Placental pericyte (primary cell): ENCODE data around the gene TRIM25. TPM values are rescaled to one million over a fixed set of nuclear protein-coding genes. Genes with fewer than 3 reads are reported as not detected.

Experiments
- small RNA-seq: library from RNA; depleted of rRNA; stranded (forward); fragments of <200 nt; gene quantifications from one replicate; pipeline ENCODE3, GENCODE V24; 2012; ENCODE audit warnings: low replicate concordance
- total RNA-seq: library from RNA; depleted of rRNA; stranded (reverse); fragments of >200 nt; gene quantifications from 2 replicates; pipeline ENCODE4 v1.2.3, GENCODE V29; 2012

The TRIM25 gene
- 30.9 and 108 TPM in 2 replicates for total RNA-seq

GRCh38 chr17:56913867-56914580 is at the start of gene TRIM25:
TSS of gene TRIM25 (minus strand) at chr17:56914049. CDS start at chr17:56913988, 61 bp downstream.

GRCh38 chr17:56960596-56961538 is 47.0 kb upstream of the TRIM25 start, which contains the start of gene COIL:
TSS of gene COIL (minus strand) at chr17:56961050. CDS start at chr17:56961019, 31 bp downstream.

Small RNA genes within 50 kb of the gene (small RNA-seq; reads per million reads assigned to genes)
- gene AC015912.2 (not detected), gene RNU6-1158P (not detected)

Other genes starting within 250 kb of the TRIM25 start
- 0.57 and 1.1 TPM in 2 replicates for gene C17orf67, start 80.1 kb downstream of the TRIM25 start, total RNA-seq
- gene DGKE, start 79.9 kb downstream of the TRIM25 start, total RNA-seq: 7.3 and 10.9 TPM in 2 replicates
- 11.6 and 18.2 TPM in 2 replicates for gene COIL, start 47.0 kb upstream of the TRIM25 start, total RNA-seq
- gene SCPEP1, start 64.1 kb upstream of the TRIM25 start, total RNA-seq: 26.1 and 53.4 TPM in 2 replicates
- gene AKAP1, start 171.2 kb upstream of the TRIM25 start, total RNA-seq: 10.3 and 14.3 TPM in 2 replicates